HG03025 (cell line): Measurements from ENCODE around the gene EZH1.

Experiments used
- ATAC-seq: cut with Tn5 transposase; IDR thresholded peaks from one replicate; pipeline ENCODE4 v1.9.1; 2021; ENCODE audit warnings: mild to moderate bottlenecking, moderate library complexity; ENCODE audit not compliant: unreplicated experiment, low FRiP score

Gene EZH1

GRCh38 chr17:42744806-42745617 is at the start of gene EZH1:
Gene EZH1, minus strand, starts transcription at chr17:42745040. Its CDS starts 16,099 bp downstream, at chr17:42728941.
- ATAC-seq, result peak; percentile 81

GRCh38 chr17:42792545-42792944 is 47.7 kb upstream of the EZH1 start:
- ATAC-seq, result no peak

- ATAC-seq, result no peak
Observed at GRCh38 chr17:42791948-42792347, 47.1 kb upstream of the EZH1 start.

GRCh38 chr17:42787266-42787665 is 42.4 kb upstream of the EZH1 start:
- ATAC-seq, result no peak

- no peak for ATAC-seq
Observed at GRCh38 chr17:42784811-42785592, 40.2 kb upstream of the EZH1 start.

GRCh38 chr17:42784409-42784808 is 39.6 kb upstream of the EZH1 start:
- no peak for ATAC-seq

- ATAC-seq, result no peak
Observed at GRCh38 chr17:42783791-42784138, 38.9 kb upstream of the EZH1 start.

GRCh38 chr17:42783062-42783790 is 38.4 kb upstream of the EZH1 start:
- ATAC-seq, result no peak

GRCh38 chr17:42782166-42783061 is 37.6 kb upstream of the EZH1 start:
- ATAC-seq, result no peak

- ATAC-seq, result no peak
Observed at GRCh38 chr17:42781639-42782165, 36.9 kb upstream of the EZH1 start.

- ATAC-seq, result no peak
Observed at GRCh38 chr17:42780851-42781638, 36.2 kb upstream of the EZH1 start.

GRCh38 chr17:42779936-42780850 is 35.4 kb upstream of the EZH1 start, which contains the start of gene WNK4:
Gene WNK4, plus strand, starts transcription at chr17:42780610. Its CDS starts 89 bp downstream, at chr17:42780699.
- no peak for ATAC-seq

GRCh38 chr17:42779304-42779935 is 34.6 kb upstream of the EZH1 start:
- ATAC-seq, result no peak

GRCh38 chr17:42778570-42778969 is 33.7 kb upstream of the EZH1 start:
- ATAC-seq, result no peak

- no peak for ATAC-seq
Observed at GRCh38 chr17:42775534-42776098, 30.8 kb upstream of the EZH1 start.

GRCh38 chr17:42774066-42774745 is 29.4 kb upstream of the EZH1 start:
- no peak for ATAC-seq
